NCI-H1105 treated with DMSO at 0.1 percent for 48 hours (cell line): ENCODE data around the gene IQGAP2.

ENCODE experiments used
- DNase-seq: peaks from one replicate; lab custom pipeline; 2025; lab: John Stamatoyannopoulos, UW

The IQGAP2 gene

DNA sequence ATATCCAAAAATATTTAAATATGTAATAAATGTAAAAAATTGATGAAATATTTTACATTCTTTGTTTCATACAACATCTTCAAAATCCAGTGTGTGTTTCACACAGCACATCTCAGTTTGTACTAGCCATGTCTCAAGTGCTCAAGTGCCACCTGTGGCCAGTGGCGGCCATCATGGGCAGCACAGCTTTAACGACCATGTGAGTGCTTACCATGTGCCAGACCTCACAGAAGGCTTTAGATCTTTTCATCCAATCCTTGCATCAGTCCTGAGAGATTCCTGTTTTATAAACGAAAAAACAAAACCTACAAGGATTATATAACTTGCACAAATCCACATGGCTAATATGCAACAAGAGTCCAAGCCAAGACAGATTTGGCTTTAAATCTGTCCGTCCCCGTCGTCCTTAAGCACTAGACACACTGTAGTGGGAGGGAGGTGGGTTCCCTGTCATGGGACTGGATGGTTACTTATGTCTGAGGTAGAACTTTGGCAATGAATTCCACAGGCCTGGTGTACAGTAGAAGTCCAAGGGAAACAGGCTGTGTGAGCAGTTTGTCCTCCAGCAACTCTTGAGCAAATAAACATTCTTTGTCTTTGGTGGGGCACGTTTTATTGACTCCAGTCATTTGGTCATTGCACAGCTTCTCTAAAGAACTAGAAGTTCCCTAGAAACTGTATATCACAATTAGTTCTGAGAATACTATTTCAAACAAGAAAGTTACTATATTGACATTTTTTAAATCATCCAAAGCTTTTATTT lies 287.8 kb downstream of the IQGAP2 start:
- no peak for DNase-seq

DNA sequence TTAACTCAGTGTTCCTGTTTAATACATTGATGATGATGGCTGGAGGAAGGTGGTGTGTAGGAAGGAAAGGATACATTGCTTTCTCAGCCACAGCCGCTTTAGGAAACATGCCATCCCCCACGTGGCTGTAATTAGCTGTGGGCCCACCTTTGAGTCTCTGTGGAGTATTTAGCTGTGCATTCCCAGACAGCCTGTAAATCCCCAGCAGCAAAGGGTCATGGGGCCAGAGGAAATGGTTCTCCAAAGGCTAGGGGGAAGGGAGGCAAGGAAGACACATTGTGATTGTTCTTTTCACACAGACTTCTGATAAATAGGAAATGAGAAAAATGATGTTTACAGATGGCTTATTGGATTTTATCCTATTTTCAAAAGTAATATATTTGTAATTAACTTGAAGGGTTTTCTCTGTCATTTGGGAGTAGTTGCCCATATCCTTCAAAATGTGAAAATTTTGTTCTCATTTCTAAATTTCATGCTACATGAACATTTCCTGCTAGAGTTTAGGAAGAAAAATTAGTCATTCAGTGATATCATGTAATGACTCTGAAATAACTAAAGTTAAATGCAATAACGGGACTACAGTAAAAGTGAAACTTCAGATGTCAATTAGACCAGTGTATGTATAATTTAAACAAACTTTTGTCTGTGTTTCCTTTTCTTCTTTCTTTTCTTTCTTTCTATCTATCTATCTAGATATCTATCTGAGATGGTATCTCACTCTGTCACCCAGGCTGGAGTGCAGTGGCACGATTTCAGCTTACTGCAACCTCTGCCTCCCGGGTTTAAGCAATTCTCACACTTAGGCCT lies 288.6 kb downstream of the IQGAP2 start:
- DNase-seq = no peak

GRCh38 chr5:76692274-76692540 lies 289.1 kb downstream of the IQGAP2 start:
- no peak for DNase-seq

DNA sequence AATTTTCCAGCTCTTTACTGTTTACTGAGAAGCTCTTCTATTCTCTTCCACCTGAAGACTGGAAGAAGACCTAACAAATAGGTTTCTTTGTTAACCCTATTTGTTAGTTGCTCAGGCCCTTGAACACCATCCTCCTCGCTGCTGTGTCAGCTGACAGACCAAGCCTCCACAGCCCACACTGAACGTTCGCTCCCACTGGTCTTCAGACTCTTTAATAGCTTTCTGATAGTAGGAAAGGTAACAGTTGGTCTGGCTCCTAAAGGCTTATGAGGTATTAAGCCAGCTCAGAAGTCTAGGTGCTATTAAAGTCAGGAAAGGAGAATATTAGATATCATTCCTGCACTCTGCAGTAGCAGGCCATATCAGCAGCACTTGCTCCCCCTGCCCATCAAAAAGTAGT lies 289.6 kb downstream of the IQGAP2 start:
- no peak for DNase-seq

- no peak for DNase-seq
These were observed 290.1 kb downstream of the IQGAP2 start for GRCh38 chr5:76693141-76693540.

DNA sequence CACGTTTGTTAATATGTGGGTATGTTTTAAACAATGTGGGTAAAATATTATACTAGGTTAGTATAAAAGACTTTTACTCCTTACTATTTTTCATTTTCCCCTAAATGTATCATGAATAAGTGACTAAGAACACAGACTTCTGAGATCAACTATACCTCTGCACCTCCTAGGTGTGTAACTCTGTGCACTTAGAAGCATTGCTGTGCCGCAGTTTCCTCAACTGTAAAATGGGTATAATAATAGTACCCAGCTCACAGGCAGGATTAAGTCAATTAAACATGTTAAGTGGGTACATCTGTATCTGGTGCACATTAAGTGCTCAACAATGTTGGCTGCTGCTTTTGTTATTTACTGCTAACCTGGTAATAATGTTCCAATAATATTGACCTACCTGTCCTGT lies 291.2 kb downstream of the IQGAP2 start:
- DNase-seq = no peak

DNA sequence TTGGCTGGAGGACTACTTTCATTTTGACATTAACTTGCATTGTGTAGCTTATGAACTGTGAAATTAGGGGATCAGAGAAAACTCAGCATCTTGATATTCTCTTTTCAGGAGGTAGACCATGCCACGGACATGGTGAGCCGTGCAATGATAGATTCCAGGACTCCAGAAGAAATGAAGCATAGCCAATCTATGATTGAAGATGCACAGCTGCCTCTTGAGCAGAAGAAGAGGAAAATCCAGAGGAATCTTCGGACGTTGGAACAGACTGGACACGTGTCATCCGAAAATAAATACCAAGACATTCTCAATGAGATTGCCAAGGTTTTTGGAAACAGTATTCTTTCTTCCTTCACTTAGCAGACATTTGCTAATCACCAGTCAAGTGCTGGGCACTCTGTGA lies 292.3 kb downstream of the IQGAP2 start:
- no peak for DNase-seq

DNA sequence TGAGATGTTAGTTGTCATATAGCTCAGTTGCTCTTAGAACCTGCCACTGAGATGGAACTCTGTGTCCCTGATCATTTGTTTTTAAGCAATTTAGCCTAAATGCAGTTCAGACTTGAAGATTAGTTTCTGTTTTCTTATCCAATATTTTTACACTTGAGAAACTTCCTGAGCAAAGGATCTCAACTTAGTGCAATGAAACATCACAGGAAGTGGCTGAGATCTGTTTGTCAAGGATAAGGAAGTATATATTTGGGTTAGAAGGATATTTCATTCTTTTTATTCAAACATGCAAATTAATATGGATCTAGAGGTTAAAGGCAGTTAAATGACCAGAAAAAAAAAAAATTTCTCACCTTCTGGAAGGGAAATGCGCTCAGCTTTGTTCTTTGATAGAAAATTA lies 293.2 kb downstream of the IQGAP2 start:
- no peak for DNase-seq

DNA sequence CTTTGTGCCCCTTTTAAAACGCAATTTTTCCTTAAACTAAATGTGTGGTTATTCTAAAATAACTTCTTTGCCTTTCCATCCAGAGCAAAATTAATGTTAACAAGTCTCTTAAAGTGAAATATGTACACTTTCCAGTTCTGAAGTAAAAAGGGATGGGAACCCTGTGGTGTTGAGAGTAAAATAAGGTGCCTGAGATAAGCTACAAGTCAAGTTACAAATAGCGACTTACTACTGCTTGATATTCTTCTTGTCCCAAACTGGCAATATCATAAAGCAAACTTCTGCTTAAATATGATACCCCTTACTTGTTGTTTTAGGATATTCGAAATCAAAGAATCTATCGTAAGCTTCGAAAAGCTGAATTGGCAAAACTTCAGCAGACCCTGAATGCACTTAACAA lies 294.6 kb downstream of the IQGAP2 start:
- no peak for DNase-seq

DNA sequence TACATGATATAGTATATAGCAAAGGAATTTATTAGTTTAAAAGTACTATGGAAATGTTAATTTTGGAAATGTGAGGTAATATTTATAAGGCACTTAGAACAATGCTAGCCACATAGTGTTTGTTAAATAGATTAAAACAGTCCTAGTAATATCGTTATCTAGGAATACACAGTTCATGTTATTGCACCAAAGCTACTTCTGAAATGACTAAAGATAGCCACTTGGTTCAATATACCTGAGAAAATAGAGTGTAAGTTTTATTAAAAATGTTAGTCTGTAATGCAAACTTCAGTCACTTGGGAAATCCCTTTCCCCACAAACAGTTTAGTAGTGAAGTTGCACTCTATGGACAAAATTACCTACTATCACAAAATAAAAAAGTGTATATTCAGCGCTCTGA lies 297.5 kb downstream of the IQGAP2 start:
- no peak for DNase-seq

DNA sequence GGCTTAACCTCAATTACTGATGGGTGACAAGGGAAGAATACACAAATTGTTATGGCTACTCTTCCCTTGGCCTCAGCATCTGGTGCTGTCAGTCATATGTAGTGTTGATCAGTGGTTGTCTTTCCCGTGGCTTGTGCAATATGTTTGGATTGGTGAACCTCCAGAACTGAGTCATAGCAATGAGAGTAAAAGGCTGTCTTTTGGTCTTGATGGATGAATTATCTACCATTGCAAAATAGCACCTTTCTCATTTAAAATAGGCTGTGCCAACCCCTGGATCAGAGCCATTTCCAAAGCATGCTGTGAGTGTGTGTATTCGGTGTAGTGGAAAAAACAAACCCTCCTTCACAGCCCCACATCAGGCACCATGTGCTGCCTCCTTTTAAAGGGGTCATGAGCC lies 298.2 kb downstream of the IQGAP2 start:
- no peak for DNase-seq

GRCh38 chr5:76703707-76704106 lies 300.6 kb downstream of the IQGAP2 start:
- no peak for DNase-seq

GRCh38 chr5:76704131-76704663 lies 301.1 kb downstream of the IQGAP2 start:
- DNase-seq = no peak

DNA sequence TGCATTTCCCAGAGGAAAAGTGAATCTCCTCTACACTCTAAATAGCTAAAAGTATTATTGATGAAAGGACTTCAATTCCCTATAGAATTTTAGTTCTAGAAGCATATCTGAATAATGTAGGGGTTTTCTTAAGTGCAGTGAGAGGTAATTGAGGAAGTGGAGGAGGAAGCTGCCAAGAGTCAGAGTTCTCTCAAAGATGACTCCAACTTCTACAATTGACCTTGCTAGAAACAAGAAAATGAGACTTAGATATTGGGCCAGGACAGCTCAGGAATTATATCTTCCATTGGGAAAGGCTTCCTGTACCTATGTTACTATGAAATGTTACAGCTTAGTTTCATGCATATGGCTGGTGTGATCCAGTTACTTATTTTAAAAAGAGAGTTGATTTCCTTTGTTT lies 302.5 kb downstream of the IQGAP2 start:
- DNase-seq = no peak

DNA sequence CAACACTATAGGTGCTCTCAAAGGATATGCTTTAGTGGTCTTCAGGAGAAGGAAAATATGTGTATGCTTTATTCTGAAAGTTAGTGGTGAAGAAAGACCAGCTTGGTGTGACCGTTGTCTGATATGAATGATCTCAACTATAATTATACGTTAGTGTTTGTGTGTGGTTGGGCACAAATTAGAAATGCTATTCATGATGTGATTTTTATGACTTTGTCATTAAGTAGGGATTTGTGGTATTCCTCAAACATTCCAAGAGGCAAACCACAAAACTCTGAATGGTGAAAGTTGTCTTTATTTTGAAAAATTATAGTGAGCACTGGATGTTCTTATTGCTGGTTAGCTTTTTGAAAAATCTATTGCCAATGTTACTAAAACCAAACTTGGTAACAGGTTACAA lies 306.7 kb downstream of the IQGAP2 start:
- DNase-seq = no peak

DNA sequence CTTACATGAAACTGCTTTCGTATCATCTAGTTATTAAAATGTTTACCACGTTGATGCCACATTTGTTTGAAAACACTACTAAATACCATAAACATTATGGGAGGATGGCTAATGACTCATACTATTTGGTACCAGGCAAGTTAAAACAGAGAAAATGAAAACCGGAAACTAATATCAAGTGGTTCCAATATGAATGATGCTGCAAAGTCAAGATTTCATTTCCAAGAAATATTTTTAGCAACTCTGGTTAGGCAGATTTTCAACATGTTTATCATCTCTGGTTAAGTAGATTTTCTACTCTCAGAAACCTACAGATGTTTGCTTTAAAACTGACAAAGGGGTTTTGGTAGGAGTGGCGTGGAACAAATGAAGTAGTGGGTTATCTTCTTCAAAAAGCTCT lies 307.9 kb downstream of the IQGAP2 start:
- DNase-seq = no peak

GRCh38 chr5:76714751-76715485 lies 311.8 kb downstream of the IQGAP2 start:
- DNase-seq = no peak

DNA sequence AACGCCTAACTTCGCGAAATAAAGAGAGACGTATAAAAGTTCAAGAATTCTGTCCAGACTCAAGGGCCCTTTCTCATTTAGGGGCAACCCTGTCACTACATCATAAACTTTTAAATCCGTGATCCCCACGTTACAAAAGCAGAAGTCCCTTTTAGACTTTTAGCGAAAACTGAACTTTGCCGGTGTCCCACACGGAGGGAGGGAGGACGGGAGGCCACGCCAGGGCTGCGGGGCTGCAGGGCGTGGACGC lies 312.3 kb downstream of the IQGAP2 start:
- no peak for DNase-seq

DNA sequence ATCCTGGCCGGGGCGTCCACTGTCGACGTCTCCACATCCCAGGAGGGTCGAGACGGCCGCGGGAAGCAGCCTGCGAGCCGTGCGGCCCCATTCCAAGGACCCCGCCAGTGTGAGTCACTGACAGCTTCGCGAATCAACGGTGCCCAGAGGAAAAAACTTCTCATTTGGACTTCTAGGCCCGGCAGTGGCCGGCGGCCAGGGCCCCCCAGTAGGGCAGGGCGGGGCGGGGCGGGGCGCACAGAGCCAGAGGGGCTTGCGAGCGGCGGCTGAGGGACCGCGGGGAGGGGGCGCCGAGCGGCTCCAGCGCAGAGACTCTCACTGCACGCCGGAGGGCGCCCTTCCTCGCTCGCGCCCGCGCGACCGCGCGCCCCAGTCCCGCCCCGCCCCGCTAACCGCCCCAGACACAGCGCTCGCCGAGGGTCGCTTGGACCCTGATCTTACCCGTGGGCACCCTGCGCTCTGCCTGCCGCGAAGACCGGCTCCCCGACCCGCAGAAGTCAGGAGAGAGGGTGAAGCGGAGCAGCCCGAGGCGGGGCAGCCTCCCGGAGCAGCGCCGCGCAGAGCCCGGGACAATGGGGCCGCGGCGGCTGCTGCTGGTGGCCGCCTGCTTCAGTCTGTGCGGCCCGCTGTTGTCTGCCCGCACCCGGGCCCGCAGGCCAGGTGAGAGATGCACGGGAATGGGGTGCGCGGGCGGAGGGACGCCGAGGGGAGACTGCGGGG lies 312.8 kb downstream of the IQGAP2 start, which contains the start of gene F2R:
TSS of gene F2R (plus strand) at position 391 of the 720 bp plus-strand sequence. CDS start at position 573, 182 bp downstream.
- no peak for DNase-seq

GRCh38 chr5:76716456-76717157 lies 313.5 kb downstream of the IQGAP2 start:
- DNase-seq = no peak

DNA sequence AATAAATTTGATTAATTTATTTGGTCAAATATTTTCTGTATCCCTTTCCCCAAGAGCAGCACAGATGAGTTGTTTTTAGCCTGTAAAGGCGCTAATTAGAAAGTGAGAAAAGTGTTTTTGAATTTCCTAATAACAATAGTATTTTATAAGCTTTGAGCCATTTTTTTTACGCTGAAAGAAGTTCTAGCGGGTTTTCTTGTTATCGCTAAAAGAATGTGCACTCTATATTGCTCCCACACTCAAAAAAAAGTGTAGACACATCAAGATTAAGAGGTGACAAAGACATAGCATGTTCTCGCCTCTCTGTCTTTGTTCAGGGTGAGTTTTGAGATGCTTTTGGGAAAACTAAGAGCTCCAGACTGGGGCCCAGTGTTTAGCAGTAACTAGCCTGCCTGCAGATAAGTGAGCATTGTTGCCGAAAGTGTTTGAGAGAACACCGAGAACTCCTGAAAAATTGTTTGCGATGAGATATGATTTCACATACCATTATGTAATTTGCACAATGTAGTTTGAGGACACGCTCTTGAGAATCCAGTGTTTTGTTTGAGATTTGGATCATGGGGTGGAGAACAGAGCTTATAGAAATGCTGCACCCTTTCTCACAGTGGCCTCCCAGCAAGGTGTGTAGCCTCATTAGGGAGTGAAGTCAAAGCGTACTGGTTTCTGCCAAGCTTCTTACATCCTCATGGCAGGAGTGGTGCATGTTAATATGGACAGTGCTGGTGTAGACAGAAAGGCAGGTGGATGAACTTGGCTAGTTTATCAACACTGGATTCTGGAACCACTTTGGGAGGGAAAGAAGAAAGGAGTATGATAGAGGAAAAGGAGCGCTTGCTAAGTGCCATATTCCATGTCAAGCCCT lies 314.4 kb downstream of the IQGAP2 start:
- no peak for DNase-seq
